ENCODE measurements around the gene MSS51. TPM values are rescaled to one million over a fixed set of nuclear protein-coding genes. Genes with fewer than 3 reads are reported as not detected.

MSS51 gene
- total RNA-seq (1 to 10 TPM; 2.2 to 2.6 TPM), total RNA-seq (5.4 to 8.2 reads per million in 2 donors)

DNA sequence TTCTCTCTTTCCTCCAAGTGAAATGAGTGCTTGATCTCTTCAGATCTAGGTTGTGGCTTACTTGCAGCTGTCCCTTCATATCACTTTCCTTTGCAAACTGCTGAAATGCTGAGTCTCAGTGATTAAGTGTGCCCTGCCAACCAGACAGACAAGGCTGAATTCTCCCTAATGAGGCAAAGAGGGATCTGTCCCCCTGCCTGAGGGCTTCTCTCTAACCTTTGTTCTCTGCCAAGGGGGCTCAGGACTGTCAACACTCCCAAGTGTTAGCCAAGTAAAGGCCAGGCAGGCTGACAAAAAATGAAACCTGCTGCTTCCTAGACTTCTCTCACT, at the start of gene MSS51:
Gene MSS51 (minus strand): TSS at position 24 of the 330 bp plus-strand sequence. CDS start 5,277 bp downstream, outside the sequence.
- DNase-seq: no peak
- Mint-ChIP-seq H3K4me3 (peak within 1 kb of the TSS; percentile 25), H3K4me1 (peaks cover 17% of the 10 kb centered on the region), H3K36me3 (ENCODE audit: low read depth) (no peaks in the 10 kb centered on the region), H3K27me3 (no peaks in the 10 kb centered on the region), H3K27ac (peak within 1 kb of the TSS; percentile 73)
- ATAC-seq: peak; percentile 57
- H3K9me3 ChIP-seq (ENCODE audit: control insufficient read depth, low read length, poor library complexity, severe bottlenecking): no peaks in the 10 kb centered on the region

- no peaks in the 10 kb centered on the region for H3K9me3 ChIP-seq (ENCODE audit: control insufficient read depth, low read length, poor library complexity, severe bottlenecking)
- peaks cover 15% of the 10 kb centered on the region for H3K4me1 Mint-ChIP-seq
- H3K4me3 Mint-ChIP-seq: peak overlapping the region; percentile 49
- H3K27ac Mint-ChIP-seq: peak overlapping the region; percentile 91
- H3K27me3 Mint-ChIP-seq: no peaks in the 10 kb centered on the region
- peaks cover 4% of the 10 kb centered on the region for H3K36me3 Mint-ChIP-seq (ENCODE audit: low read depth)
- DNase-seq (no peak), ATAC-seq (no peak)
Measured at GRCh38 chr10:73480158-73480557, 46.8 kb upstream of the MSS51 start.

- Mint-ChIP-seq H3K4me3 (no peak overlapping the region), H3K27me3 (no peaks in the 10 kb centered on the region), H3K27ac (peak overlapping the region; percentile 51), H3K4me1 (peaks cover 15% of the 10 kb centered on the region), H3K36me3 (ENCODE audit: low read depth) (peaks cover 6% of the 10 kb centered on the region)
- no peak for DNase-seq
- H3K9me3 ChIP-seq (ENCODE audit: control insufficient read depth, low read length, poor library complexity, severe bottlenecking): no peaks in the 10 kb centered on the region
- ATAC-seq: peak; percentile 30
Measured at GRCh38 chr10:73478636-73479035, 45.3 kb upstream of the MSS51 start.

DNA sequence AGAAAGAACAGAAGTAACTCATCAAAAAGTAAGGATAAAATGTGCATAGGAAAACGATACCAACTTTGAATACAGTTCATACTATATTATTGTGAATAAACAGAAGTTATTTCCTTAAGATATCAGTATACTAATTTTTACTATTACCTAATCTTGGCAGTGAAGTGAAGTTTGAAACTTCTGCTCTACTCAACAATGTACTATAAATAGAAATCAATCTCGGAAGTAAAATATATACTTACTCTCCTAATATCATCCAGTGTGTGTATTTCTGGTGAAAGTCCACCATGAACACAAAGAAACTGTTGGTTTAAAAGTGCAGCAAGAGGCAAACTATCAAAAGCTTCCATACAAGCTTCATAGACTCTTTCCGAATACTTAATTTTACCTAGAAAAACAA, 37.9 kb upstream of the MSS51 start:
- DNase-seq (no peak), ATAC-seq (no peak)
- no peak overlapping the region for H3K27ac Mint-ChIP-seq
- H3K27me3 Mint-ChIP-seq: no peaks in the 10 kb centered on the region
- no peak overlapping the region for H3K4me3 Mint-ChIP-seq
- H3K9me3 ChIP-seq (ENCODE audit: control insufficient read depth, low read length, poor library complexity, severe bottlenecking): no peaks in the 10 kb centered on the region
- H3K36me3 Mint-ChIP-seq (ENCODE audit: low read depth): peaks cover 9% of the 10 kb centered on the region
- peaks cover 11% of the 10 kb centered on the region for H3K4me1 Mint-ChIP-seq

- Mint-ChIP-seq H3K27ac (peak overlapping the region; percentile 14), H3K36me3 (ENCODE audit: low read depth) (peaks cover 7% of the 10 kb centered on the region)
- no peak for ATAC-seq
Measured at GRCh38 chr10:73469579-73469978, 36.2 kb upstream of the MSS51 start.

DNA sequence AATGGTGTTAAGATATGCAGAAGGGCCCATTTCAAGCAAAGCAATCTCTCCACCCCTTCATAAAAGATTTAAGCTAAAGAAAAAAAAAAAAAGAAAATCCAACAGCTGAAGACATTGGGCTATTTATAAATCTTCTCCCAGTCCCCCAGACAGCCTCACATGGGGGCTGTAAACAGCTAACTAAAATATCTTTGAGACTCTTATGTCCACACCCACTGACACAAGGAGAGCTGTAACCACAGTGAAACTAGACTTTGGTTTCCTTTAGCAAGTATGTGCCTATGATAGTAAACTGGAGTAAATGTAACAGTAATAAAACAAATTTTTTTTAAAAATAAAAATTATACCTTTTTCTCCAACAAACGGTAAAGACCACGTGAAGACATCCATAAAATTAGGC, 33.8 kb upstream of the MSS51 start:
- H3K9me3 ChIP-seq (ENCODE audit: control insufficient read depth, low read length, poor library complexity, severe bottlenecking): no peaks in the 10 kb centered on the region
- no peak overlapping the region for H3K4me3 Mint-ChIP-seq
- DNase-seq (no peak), ATAC-seq (no peak)
- H3K27ac Mint-ChIP-seq: no peak overlapping the region
- peaks cover 12% of the 10 kb centered on the region for H3K36me3 Mint-ChIP-seq (ENCODE audit: low read depth)
- peaks cover 13% of the 10 kb centered on the region for H3K4me1 Mint-ChIP-seq
- H3K27me3 Mint-ChIP-seq: no peaks in the 10 kb centered on the region

More at GRCh38 chr10:73469579-73469978, 36.2 kb upstream of the MSS51 start:
- peaks cover 11% of the 10 kb centered on the region for H3K4me1 Mint-ChIP-seq
- no peaks in the 10 kb centered on the region for H3K27me3 Mint-ChIP-seq
- no peaks in the 10 kb centered on the region for H3K9me3 ChIP-seq (ENCODE audit: control insufficient read depth, low read length, poor library complexity, severe bottlenecking)
- no peak for DNase-seq
- no peak overlapping the region for H3K4me3 Mint-ChIP-seq

GRCh38 chr10:73465978-73466726, 32.8 kb upstream of the MSS51 start:
- H3K36me3 Mint-ChIP-seq (ENCODE audit: low read depth): peaks cover 14% of the 10 kb centered on the region
- no peak for ATAC-seq
- peaks cover 15% of the 10 kb centered on the region for H3K4me1 Mint-ChIP-seq
- H3K27me3 Mint-ChIP-seq: no peaks in the 10 kb centered on the region
- H3K4me3 Mint-ChIP-seq: no peak overlapping the region
- no peaks in the 10 kb centered on the region for H3K9me3 ChIP-seq (ENCODE audit: control insufficient read depth, low read length, poor library complexity, severe bottlenecking)
- no peak for DNase-seq
- no peak overlapping the region for H3K27ac Mint-ChIP-seq

- H3K9me3 ChIP-seq (ENCODE audit: control insufficient read depth, low read length, poor library complexity, severe bottlenecking): no peaks in the 10 kb centered on the region
- ATAC-seq: no peak
- Mint-ChIP-seq H3K4me1 (peaks cover 16% of the 10 kb centered on the region), H3K4me3 (no peak overlapping the region), H3K27me3 (no peaks in the 10 kb centered on the region), H3K27ac (peak overlapping the region; percentile 57), H3K36me3 (ENCODE audit: low read depth) (peaks cover 13% of the 10 kb centered on the region)
- DNase-seq: no peak
Measured at GRCh38 chr10:73460897-73461296, 27.5 kb upstream of the MSS51 start.

DNA sequence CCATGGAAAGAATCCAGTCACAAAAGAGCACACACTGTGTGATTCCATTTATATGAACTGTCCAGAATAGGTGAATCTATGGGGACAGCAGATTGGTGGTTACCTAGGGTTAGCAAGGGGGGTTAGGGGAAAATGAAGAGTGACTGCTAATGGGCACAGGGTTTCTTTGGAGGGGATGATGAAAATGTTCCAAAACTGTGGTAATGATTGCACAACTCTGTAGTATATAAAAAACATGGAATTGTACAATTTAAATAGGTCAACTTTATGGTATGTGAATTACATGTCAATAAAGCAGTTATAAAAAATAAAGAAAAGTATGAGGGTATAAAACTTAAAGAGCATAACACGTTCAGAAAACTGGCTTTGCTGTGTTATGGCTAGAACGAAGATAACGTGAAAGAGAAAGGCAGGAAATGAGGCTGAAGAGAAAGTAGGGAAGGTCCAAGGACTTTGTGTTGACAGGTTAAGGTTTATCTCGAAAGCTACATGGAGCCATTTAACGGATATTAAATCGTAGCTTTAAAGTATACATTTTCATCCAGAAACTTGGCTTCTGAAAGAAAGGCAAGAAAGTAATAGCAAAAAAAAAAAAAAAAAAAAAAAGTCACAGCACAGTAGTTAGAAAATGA, 26.4 kb upstream of the MSS51 start:
- H3K36me3 Mint-ChIP-seq (ENCODE audit: low read depth): peaks cover 15% of the 10 kb centered on the region
- peak overlapping the region; percentile 54 for H3K27ac Mint-ChIP-seq
- H3K27me3 Mint-ChIP-seq: no peaks in the 10 kb centered on the region
- H3K9me3 ChIP-seq (ENCODE audit: control insufficient read depth, low read length, poor library complexity, severe bottlenecking): no peaks in the 10 kb centered on the region
- H3K4me3 Mint-ChIP-seq: no peak overlapping the region
- peaks cover 16% of the 10 kb centered on the region for H3K4me1 Mint-ChIP-seq
- ATAC-seq (no peak), DNase-seq (no peak)

GRCh38 chr10:73456187-73456890, 23.0 kb upstream of the MSS51 start:
- no peak for ATAC-seq

GRCh38 chr10:73449113-73449512, 15.8 kb upstream of the MSS51 start:
- Mint-ChIP-seq H3K4me1 (peaks cover 9% of the 10 kb centered on the region), H3K27ac (no peak overlapping the region), H3K27me3 (no peaks in the 10 kb centered on the region), H3K4me3 (no peak overlapping the region), H3K36me3 (ENCODE audit: low read depth) (peaks cover 4% of the 10 kb centered on the region)
- DNase-seq: no peak
- no peak for ATAC-seq
- no peaks in the 10 kb centered on the region for H3K9me3 ChIP-seq (ENCODE audit: control insufficient read depth, low read length, poor library complexity, severe bottlenecking)

More at GRCh38 chr10:73456187-73456890, 23.0 kb upstream of the MSS51 start:
- no peak for DNase-seq
- H3K4me1 Mint-ChIP-seq: peaks cover 11% of the 10 kb centered on the region
- no peaks in the 10 kb centered on the region for H3K27me3 Mint-ChIP-seq
- H3K36me3 Mint-ChIP-seq (ENCODE audit: low read depth): peaks cover 10% of the 10 kb centered on the region
- no peak overlapping the region for H3K27ac Mint-ChIP-seq
- no peaks in the 10 kb centered on the region for H3K9me3 ChIP-seq (ENCODE audit: control insufficient read depth, low read length, poor library complexity, severe bottlenecking)
- no peak overlapping the region for H3K4me3 Mint-ChIP-seq

- ATAC-seq (no peak), DNase-seq (no peak)
- Mint-ChIP-seq H3K27ac (no peak overlapping the region), H3K36me3 (ENCODE audit: low read depth) (peaks cover 2% of the 10 kb centered on the region), H3K4me3 (no peak overlapping the region), H3K27me3 (no peaks in the 10 kb centered on the region), H3K4me1 (peaks cover 9% of the 10 kb centered on the region)
- H3K9me3 ChIP-seq (ENCODE audit: control insufficient read depth, low read length, poor library complexity, severe bottlenecking): no peaks in the 10 kb centered on the region
Measured at GRCh38 chr10:73448384-73448783, 15.0 kb upstream of the MSS51 start.

- Mint-ChIP-seq H3K4me3 (no peak overlapping the region), H3K4me1 (peaks cover 9% of the 10 kb centered on the region), H3K27ac (peak overlapping the region; percentile 32), H3K36me3 (ENCODE audit: low read depth) (peaks cover 2% of the 10 kb centered on the region), H3K27me3 (no peaks in the 10 kb centered on the region)
- H3K9me3 ChIP-seq (ENCODE audit: control insufficient read depth, low read length, poor library complexity, severe bottlenecking): no peaks in the 10 kb centered on the region
- DNase-seq (no peak), ATAC-seq (no peak)
Measured at GRCh38 chr10:73446926-73447325, 13.6 kb upstream of the MSS51 start.

Data from T-helper 17 cell (primary cell).